ENCODE results near the gene MEX3C. TPM values are rescaled to one million over a fixed set of nuclear protein-coding genes. Genes with fewer than 3 reads are reported as not detected.

MEX3C gene
- total RNA-seq, 1 experiment from 2014 or later = 15.8 TPM

DNA sequence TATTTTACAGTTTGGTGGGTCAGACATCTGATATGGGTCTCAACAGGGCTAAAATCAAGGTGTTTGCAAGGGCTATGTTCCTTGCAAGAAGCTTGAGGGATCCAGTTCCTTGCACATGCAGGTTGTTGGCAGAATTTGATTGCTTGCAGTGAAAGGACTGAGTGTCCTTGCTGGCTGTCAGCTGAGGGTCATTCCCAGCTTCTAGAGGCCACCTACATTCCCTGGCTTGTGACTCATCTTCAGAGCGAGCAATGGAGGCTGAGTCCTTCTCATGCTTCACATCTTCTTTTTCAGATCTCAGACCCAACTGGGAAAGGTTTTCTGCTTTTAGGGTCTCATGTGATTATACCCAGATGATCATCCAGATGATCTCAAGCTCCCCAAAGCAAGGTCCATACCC lies 12.4 kb downstream of the MEX3C start:
- ChIA-PET POLR2A (ENCODE audit: unreplicated experiment) (no interaction called here), CTCF (no interaction called here)
- Histone ChIP-seq H3K9me2 (replicated peaks; ENCODE audit: low read length) (no peaks in the 10 kb centered on the region), H4K20me1 (ENCODE audit: low read length) (no peaks in the 10 kb centered on the region), H3K4me3 (ENCODE audit: low read length) (no peak overlapping the region), H2AFZ (ENCODE audit: low read length) (no peak overlapping the region), H3K4me1 (ENCODE audit: insufficient read depth, low read length) (no peaks in the 10 kb centered on the region), H3F3A (ENCODE audit: low read length, unreplicated experiment) (no peaks in the 10 kb centered on the region), H3K27ac (ENCODE audit: low read length) (no peak overlapping the region), H3K79me2 (ENCODE audit: low read length) (peaks cover 37% of the 10 kb centered on the region; the same call in 1 of the 2 replicates), H3K4me2 (ENCODE audit: low read length) (no peak overlapping the region), H3K27me3 (ENCODE audit: low read length) (no peaks in the 10 kb centered on the region), H3K36me3 (ENCODE audit: low read depth, low read length) (no peaks in the 10 kb centered on the region), H3K9me3 (ENCODE audit: low read length) (no peaks in the 10 kb centered on the region), H3K9ac (ENCODE audit: low read length) (no peak overlapping the region)
- TF ChIP-seq EZH2 (IDR thresholded peaks at IDR 0.05; ENCODE audit: low read length, unreplicated experiment) (no peak), EZH2phosphoT487 (IDR thresholded peaks at IDR 0.05; ENCODE audit: borderline replicate concordance, low read length) (no peak)
- TF ChIP-seq, protein P1, sequence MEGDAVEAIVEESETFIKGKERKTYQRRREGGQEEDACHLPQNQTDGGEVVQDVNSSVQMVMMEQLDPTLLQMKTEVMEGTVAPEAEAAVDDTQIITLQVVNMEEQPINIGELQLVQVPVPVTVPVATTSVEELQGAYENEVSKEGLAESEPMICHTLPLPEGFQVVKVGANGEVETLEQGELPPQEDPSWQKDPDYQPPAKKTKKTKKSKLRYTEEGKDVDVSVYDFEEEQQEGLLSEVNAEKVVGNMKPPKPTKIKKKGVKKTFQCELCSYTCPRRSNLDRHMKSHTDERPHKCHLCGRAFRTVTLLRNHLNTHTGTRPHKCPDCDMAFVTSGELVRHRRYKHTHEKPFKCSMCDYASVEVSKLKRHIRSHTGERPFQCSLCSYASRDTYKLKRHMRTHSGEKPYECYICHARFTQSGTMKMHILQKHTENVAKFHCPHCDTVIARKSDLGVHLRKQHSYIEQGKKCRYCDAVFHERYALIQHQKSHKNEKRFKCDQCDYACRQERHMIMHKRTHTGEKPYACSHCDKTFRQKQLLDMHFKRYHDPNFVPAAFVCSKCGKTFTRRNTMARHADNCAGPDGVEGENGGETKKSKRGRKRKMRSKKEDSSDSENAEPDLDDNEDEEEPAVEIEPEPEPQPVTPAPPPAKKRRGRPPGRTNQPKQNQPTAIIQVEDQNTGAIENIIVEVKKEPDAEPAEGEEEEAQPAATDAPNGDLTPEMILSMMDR (conservative IDR thresholded peaks at IDR 0.05; ENCODE audit: low read depth, low read length) = no peak
- DNase-seq (no peak), ATAC-seq (no peak)
- intact Hi-C loops (cut with micrococcal nuclease) = no loop called here
- no TSS peak for BruUV-seq (replicated peaks)

DNA sequence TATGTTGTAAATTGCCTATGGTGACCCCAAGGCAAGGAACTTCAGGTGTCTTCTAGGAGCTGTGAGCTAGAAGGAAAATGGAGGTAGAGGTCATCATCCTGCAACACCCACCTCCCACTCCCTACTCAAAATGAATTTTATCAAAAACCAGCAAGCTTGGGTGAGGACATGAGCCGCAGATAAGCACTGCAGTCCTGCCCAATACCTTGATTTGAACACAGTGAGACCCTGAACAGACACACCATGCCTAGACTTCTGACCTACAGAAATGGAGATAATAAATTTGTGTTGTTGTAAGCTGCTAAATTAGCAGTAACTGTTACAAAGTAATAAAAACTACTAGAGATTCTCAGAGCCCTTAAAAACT lies 13.4 kb downstream of the MEX3C start:
- H3K9me2 ChIP-seq (replicated peaks; ENCODE audit: low read length) = no peaks in the 10 kb centered on the region
- H3K4me1 ChIP-seq (ENCODE audit: insufficient read depth, low read length) = no peaks in the 10 kb centered on the region
- H3K27ac ChIP-seq (ENCODE audit: low read length) = no peak overlapping the region
- no peak overlapping the region for H3K4me2 ChIP-seq (ENCODE audit: low read length)
- DNase-seq (no peak), ATAC-seq (no peak)
- intact Hi-C loops (cut with micrococcal nuclease) = no loop called here
- POLR2A ChIA-PET (ENCODE audit: unreplicated experiment) = no interaction called here
- no peak overlapping the region for H3K9ac ChIP-seq (ENCODE audit: low read length)
- no peak overlapping the region for H2AFZ ChIP-seq (ENCODE audit: low read length)
- no peaks in the 10 kb centered on the region for H3K36me3 ChIP-seq (ENCODE audit: low read depth, low read length)
- H3K27me3 ChIP-seq (ENCODE audit: low read length) = no peaks in the 10 kb centered on the region
- H3K9me3 ChIP-seq (ENCODE audit: low read length) = no peaks in the 10 kb centered on the region
- no peaks in the 10 kb centered on the region for H4K20me1 ChIP-seq (ENCODE audit: low read length)
- peaks cover 32% of the 10 kb centered on the region; the same call in 1 of the 2 replicates for H3K79me2 ChIP-seq (ENCODE audit: low read length)
- TF ChIP-seq, protein P1 (conservative IDR thresholded peaks at IDR 0.05; ENCODE audit: low read depth, low read length) = no peak
- TF ChIP-seq EZH2phosphoT487 (IDR thresholded peaks at IDR 0.05; ENCODE audit: borderline replicate concordance, low read length) (no peak), EZH2 (IDR thresholded peaks at IDR 0.05; ENCODE audit: low read length, unreplicated experiment) (no peak)
- no peaks in the 10 kb centered on the region for H3F3A ChIP-seq (ENCODE audit: low read length, unreplicated experiment)
- CTCF ChIA-PET = no interaction called here
- BruUV-seq (replicated peaks) = no TSS peak
- no peak overlapping the region for H3K4me3 ChIP-seq (ENCODE audit: low read length)

DNA sequence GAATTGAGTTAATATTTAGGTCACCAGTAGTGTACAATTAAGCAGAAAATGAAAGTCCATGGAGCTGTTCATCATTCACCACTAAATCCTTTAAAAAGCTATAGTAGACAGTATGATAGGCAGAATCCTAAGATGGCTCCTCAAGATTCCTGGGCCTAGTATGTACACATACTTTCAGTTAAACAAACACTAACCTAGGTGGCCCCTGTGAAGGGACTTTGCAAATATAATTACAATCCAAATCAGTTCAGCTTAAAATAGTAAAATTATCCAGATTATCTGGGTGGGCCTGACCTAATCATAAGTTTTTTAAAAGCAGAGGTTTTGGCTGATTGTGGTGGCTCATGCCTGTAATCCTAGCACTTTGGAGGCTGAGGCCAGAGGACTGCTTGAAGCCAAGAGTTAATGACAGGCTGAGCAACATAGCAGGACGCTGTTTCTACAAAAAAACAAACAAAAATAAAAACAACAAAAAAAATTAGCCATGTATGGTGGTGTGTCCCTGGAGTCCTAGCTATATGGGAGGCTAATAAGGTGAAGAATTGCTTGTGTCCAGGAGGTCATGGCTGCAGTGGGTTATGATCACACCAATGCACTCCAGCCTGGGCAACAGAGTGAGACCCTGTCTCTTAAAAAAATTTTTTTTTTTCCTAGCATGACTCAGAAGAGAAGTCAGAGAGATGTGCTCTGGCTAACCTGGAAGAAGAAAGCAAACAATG lies 13.9 kb downstream of the MEX3C start:
- Histone ChIP-seq H3K27ac (ENCODE audit: low read length) (no peak overlapping the region), H3K4me2 (ENCODE audit: low read length) (no peak overlapping the region), H3K9me3 (ENCODE audit: low read length) (no peaks in the 10 kb centered on the region), H3F3A (ENCODE audit: low read length, unreplicated experiment) (no peaks in the 10 kb centered on the region), H3K79me2 (ENCODE audit: low read length) (peaks cover 27% of the 10 kb centered on the region; the same call in 1 of the 2 replicates), H3K9me2 (replicated peaks; ENCODE audit: low read length) (no peaks in the 10 kb centered on the region), H3K4me1 (ENCODE audit: insufficient read depth, low read length) (no peaks in the 10 kb centered on the region), H3K4me3 (ENCODE audit: low read length) (no peak overlapping the region), H4K20me1 (ENCODE audit: low read length) (no peaks in the 10 kb centered on the region), H3K36me3 (ENCODE audit: low read depth, low read length) (no peaks in the 10 kb centered on the region), H3K27me3 (ENCODE audit: low read length) (no peaks in the 10 kb centered on the region), H3K9ac (ENCODE audit: low read length) (no peak overlapping the region), H2AFZ (ENCODE audit: low read length) (no peak overlapping the region)
- ChIA-PET CTCF (no interaction called here), POLR2A (ENCODE audit: unreplicated experiment) (no interaction called here)
- TF ChIP-seq EZH2phosphoT487 (IDR thresholded peaks at IDR 0.05; ENCODE audit: borderline replicate concordance, low read length) (no peak), EZH2 (IDR thresholded peaks at IDR 0.05; ENCODE audit: low read length, unreplicated experiment) (no peak)
- TF ChIP-seq, protein P1 (conservative IDR thresholded peaks at IDR 0.05; ENCODE audit: low read depth, low read length) = no peak
- ATAC-seq (no peak), DNase-seq (no peak)
- BruUV-seq (replicated peaks) = no TSS peak
- intact Hi-C loops (cut with micrococcal nuclease) = no loop called here
